Natural killer cell treated with Interleukin-12 subunit alpha and Interleukin-12 subunit beta and Interleukin-15 and Interleukin-18, amount 100 ng/mL, for 72 hours (primary cell): ENCODE measurements around the gene RPL36. TPM values are rescaled to one million over a fixed set of nuclear protein-coding genes. Genes with fewer than 3 reads are reported as not detected.
A peak's percentile ranks its signal among the peaks of the same experiment; 100 is the strongest.

Experiments
- ATAC-seq, 2 donors: fragments of 150-1000 bp; cut with Tn5 transposase in 1 of 2; sonication (Bioruptor Pico), chemical (Tn5 transposase) in 1 of 2; 2 replicates each; pipeline ENCODE4 v1.10.0; 2021
- DNase-seq: peaks from one replicate; pipeline ENCODE4 v3.0.0; 2022; ENCODE audit warnings: low spot score
- H3K27ac Mint-ChIP-seq, 2 donors: 1 replicate in 1 of 2; 2 replicates in 1 of 2; pipeline ENCODE4 v1.8.0; 2022; ENCODE audit warnings: mixed read lengths in 2 of 2, mild to moderate bottlenecking in 1 of 2, moderate library complexity in 1 of 2
- H3K27me3 Mint-ChIP-seq, 2 donors: 1 replicate in 1 of 2; 2 replicates in 1 of 2; pipeline ENCODE4 v1.8.0; 2022; ENCODE audit warnings: mixed read lengths in 2 of 2
- H3K36me3 Mint-ChIP-seq: one replicate; pipeline ENCODE4 v1.8.0; 2022; ENCODE audit warnings: mixed read lengths
- H3K4me1 Mint-ChIP-seq, 2 donors: 1 replicate in 1 of 2; 2 replicates in 1 of 2; pipeline ENCODE4 v1.8.0; 2022; ENCODE audit warnings: low read depth in 2 of 2, mixed read lengths in 2 of 2, mild to moderate bottlenecking in 1 of 2
- H3K4me3 Mint-ChIP-seq: one replicate; pipeline ENCODE4 v1.8.0; 2022; ENCODE audit warnings: mixed read lengths
- H3K9me3 Mint-ChIP-seq: 2 replicates; pipeline ENCODE4 v1.8.0; 2022; ENCODE audit warnings: mixed read lengths
- total RNA-seq, 2 donors: library from RNA; stranded (reverse); gene quantifications; one replicate each; pipeline ENCODE4 v1.2.3, GENCODE V29; 2022

RPL36 gene
- total RNA-seq, 2 donors from 2014 or later: 645 to 764 TPM

DNA sequence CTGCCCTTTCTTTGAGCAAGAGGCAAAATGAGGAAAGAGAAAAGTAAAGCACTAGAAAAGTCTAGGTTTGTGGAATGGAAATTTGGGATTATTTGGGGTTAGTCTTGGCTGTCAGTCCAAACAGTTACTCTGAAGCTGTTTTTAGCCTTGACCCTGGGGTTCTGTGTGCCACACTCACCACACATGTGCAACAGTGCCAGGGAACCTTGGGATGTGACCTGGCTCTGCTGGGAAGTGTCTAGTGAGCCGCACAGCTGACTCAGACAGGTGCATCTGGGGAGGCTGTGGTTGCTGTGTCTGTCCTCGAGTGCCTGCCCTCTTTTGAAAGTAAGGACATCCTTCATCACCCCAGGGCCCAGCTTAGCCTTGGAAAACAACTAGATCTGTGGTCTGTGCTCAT is 25.6 kb upstream of the RPL36 start:
- Mint-ChIP-seq H3K9me3 (no peaks in the 10 kb centered on the region), H3K4me3 (no peak overlapping the region), H3K4me1 (peaks cover 0 to 6% of the 10 kb centered on the region in 2 donors), H3K36me3 (peaks cover 5% of the 10 kb centered on the region), H3K27ac (no peak overlapping the region), H3K27me3 (no peaks in the 10 kb centered on the region)
- ATAC-seq (no peak), DNase-seq (peak; percentile 6)

DNA sequence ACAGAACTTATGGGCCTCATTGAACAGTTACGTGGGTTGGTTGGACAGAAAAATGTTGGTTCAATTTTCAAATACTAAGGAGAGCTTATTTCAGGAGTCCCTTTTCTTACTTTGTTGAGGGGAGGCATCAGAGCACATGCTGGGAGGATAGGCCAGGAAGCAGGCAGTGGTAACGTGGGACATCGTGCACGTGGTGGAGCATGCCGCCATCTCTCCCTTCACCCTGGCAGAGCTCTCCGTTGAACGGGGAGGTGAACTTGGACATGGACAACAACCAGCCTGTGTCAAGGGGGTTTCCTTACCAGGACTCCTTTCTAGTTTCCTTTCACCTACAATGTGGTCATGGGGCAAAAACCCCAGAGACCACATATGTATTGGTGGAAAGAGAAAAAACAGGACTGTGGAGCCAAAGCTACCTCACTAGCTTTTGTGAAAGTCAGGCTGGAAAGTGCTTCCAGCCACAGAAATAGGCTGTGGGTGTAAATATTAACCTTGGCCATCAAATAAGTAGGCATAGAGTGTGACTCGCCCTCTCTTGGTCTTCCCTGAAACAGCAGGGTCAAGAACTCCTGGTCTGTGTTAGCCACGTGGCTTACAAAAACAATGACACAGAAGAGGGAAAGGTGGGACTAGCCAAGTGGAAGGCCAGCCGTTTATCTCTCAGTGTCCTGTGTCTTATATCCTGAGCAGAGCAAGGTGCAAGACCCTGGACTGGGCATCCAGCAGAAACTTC is 24.1 kb upstream of the RPL36 start:
- Mint-ChIP-seq H3K27me3 (no peaks in the 10 kb centered on the region), H3K4me1 (peaks cover 0 to 6% of the 10 kb centered on the region in 2 donors), H3K36me3 (peaks cover 5% of the 10 kb centered on the region), H3K4me3 (no peak overlapping the region), H3K27ac (peak overlapping the region in 1 of 2 donors; percentile 43), H3K9me3 (no peaks in the 10 kb centered on the region)
- no peak for ATAC-seq
- no peak for DNase-seq

DNA sequence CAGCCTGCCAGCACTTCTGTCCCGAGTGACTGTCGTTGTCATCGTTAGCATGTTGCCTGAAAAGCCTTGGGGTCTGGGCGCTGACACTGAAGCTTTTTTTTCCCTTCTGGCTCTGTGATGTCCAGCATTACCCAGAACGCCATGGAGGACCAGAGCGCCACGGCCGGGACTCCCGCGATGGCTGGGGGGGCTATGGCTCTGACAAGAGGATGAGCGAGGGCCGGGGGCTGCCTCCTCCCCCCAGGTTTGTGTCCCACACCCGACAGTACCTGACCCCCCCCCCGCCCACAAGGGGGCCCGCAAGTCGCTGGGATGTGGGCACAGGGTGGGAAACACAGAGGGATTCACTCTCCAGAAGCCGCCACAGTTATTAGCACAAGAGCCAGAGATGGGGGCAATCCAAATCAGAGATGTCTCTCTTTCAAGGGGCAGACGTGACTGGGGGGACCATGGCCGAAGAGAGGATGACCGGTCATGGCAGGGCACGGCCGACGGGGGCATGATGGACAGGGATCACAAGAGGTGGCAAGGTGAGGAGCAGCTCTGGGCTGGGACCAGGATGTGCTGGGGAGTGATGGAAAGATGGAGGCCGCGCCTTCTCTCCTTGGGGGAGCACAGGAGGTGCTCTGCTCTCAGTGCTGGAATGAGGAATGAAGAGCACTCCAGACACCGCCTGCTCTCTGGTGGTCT is 23.0 kb upstream of the RPL36 start:
- no peak for DNase-seq
- Mint-ChIP-seq H3K4me3 (no peak overlapping the region), H3K4me1 (peaks cover 0 to 6% of the 10 kb centered on the region in 2 donors), H3K36me3 (peaks cover 5% of the 10 kb centered on the region), H3K27ac (no peak overlapping the region), H3K9me3 (no peaks in the 10 kb centered on the region), H3K27me3 (no peaks in the 10 kb centered on the region)
- ATAC-seq: no peak

DNA sequence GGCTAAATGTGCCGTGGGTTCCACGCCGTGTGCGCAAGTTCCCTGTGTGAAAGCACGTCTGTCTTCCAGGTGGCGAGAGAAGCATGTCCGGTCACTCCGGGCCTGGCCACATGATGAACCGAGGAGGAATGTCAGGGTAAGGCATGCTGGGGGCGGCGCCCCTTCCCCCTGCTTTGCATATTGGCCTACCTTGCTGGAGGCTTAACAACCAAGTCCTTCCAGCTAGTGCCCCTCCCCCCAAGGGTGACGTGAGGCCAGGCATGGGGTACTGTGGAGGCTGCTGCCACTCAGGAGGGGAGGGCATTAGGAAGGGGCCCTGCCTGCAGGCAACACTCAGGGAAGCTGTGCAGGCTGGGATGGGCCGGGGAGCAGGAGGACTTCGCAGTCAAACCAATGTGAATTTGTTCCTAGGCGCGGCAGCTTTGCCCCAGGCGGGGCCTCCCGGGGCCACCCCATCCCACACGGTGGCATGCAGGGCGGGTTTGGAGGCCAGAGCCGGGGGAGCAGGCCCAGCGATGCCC is 22.3 kb upstream of the RPL36 start:
- no peak overlapping the region for H3K4me3 Mint-ChIP-seq
- peaks cover 5% of the 10 kb centered on the region for H3K36me3 Mint-ChIP-seq
- H3K4me1 Mint-ChIP-seq: peaks cover 0 to 6% of the 10 kb centered on the region in 2 donors
- no peaks in the 10 kb centered on the region for H3K27me3 Mint-ChIP-seq
- H3K9me3 Mint-ChIP-seq: no peaks in the 10 kb centered on the region
- ATAC-seq (no peak), DNase-seq (no peak)
- H3K27ac Mint-ChIP-seq: no peak overlapping the region

DNA sequence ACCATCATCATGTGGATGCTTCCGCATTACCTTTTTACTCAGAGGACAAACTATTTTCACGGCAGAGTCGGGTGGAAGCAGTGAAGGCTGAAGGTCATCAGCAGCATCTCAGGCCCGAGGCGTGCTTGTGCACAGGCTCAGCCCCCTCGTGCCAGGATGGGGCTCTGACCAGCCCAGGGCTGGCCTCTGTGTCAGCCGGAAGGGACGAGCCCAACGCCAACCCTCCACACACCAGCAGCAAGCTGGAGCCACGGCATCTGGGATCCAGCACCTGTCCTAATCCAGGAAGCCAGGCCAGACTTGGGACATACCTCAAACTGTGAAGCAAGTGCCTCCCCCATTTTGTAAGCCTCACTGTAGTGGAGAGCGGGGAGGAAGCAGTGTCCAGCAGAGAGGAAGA is 20.9 kb upstream of the RPL36 start:
- ATAC-seq (no peak), DNase-seq (no peak)
- peaks cover 5% of the 10 kb centered on the region for H3K36me3 Mint-ChIP-seq
- no peaks in the 10 kb centered on the region for H3K27me3 Mint-ChIP-seq
- peaks cover 0 to 6% of the 10 kb centered on the region in 2 donors for H3K4me1 Mint-ChIP-seq
- no peak overlapping the region for H3K4me3 Mint-ChIP-seq
- H3K27ac Mint-ChIP-seq: no peak overlapping the region
- H3K9me3 Mint-ChIP-seq: no peaks in the 10 kb centered on the region

DNA sequence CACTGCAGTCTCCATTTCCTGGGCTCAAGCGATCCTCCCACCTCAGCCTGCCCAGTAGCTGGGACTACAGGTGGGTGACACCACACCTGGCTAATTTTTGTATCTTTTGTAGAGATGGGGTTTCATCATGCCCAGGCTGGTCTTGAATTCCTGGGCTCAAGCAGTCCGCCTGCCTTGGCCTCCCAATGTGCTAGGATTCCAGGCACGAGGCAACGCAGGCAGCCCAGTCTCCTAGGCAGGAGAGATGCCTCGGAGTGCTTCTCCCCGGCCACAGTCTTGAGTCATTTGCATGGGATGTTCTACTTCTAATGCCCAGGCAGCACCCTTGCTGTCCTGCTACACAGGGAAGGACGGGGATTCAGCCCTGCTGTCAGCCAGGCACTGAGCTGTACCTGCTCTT is 18.5 kb upstream of the RPL36 start:
- H3K4me1 Mint-ChIP-seq: peaks cover 0 to 3% of the 10 kb centered on the region in 2 donors

DNA sequence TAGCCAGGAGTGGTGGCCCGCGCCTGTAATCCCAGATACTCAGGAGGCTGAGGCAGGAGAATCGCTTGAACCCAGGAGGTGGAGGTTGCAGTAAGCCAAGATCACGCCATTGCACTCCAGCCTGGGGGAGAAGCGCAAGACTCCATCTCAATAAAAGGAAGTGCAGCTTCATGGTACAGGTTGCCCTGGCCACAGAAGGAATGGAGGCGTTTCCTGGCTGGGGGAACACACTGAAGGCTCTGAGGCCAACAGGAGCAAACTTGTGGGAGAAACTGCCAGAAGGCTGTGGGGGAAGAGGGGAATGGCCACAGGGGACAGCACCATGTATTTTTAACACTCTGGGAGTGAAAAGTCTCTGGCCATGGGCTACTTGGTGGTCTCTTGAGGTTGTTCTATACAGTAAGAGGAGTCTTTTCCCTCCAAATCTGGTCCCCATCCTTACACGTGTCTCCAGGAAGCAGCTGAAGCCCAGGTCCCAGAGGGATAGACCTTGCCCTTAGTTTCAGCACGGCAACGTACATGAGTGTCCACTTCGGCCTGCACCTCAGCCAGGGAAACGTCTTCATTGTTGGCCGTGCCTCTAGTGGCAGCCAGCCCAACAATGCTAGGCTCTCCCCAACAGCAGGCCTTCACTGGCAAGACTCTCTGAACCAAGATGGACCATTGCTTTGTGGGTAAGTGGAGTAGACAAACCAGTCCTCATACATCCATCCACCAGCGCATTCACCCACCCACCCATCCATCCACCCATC is 17.2 kb upstream of the RPL36 start:
- ATAC-seq: no peak
- no peaks in the 10 kb centered on the region for H3K9me3 Mint-ChIP-seq
- no peaks in the 10 kb centered on the region for H3K36me3 Mint-ChIP-seq
- DNase-seq: no peak
- no peaks in the 10 kb centered on the region for H3K27me3 Mint-ChIP-seq
- H3K4me3 Mint-ChIP-seq: no peak overlapping the region
- H3K4me1 Mint-ChIP-seq: peaks cover 0 to 3% of the 10 kb centered on the region in 2 donors
- no peak overlapping the region for H3K27ac Mint-ChIP-seq

More for the DNA sequence above, 18.5 kb upstream of the RPL36 start:
- ATAC-seq: no peak
- Mint-ChIP-seq H3K9me3 (no peaks in the 10 kb centered on the region), H3K27me3 (no peaks in the 10 kb centered on the region), H3K27ac (no peak overlapping the region), H3K4me3 (no peak overlapping the region), H3K36me3 (no peaks in the 10 kb centered on the region)
- no peak for DNase-seq

DNA sequence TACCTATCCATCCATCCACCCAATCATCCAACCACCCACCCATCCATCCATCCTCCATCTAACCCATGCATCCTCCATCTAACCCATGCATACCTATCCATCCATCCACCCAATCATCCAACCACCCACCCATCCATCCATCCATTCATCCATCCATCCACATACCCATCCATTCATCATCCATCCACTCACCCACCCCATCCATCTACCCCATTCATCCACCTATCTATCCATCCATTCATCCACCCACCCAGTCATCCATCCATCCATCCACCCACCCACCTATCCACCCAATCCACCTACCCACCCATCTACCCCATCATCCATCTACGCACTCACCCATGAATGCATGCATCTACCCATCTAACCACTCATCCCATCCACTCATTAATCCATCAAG is 16.3 kb upstream of the RPL36 start:
- peaks cover 0 to 3% of the 10 kb centered on the region in 2 donors for H3K4me1 Mint-ChIP-seq
- H3K36me3 Mint-ChIP-seq: no peaks in the 10 kb centered on the region
- ATAC-seq (no peak), DNase-seq (no peak)
- no peak overlapping the region for H3K27ac Mint-ChIP-seq
- H3K4me3 Mint-ChIP-seq: no peak overlapping the region
- no peaks in the 10 kb centered on the region for H3K27me3 Mint-ChIP-seq
- no peaks in the 10 kb centered on the region for H3K9me3 Mint-ChIP-seq

DNA sequence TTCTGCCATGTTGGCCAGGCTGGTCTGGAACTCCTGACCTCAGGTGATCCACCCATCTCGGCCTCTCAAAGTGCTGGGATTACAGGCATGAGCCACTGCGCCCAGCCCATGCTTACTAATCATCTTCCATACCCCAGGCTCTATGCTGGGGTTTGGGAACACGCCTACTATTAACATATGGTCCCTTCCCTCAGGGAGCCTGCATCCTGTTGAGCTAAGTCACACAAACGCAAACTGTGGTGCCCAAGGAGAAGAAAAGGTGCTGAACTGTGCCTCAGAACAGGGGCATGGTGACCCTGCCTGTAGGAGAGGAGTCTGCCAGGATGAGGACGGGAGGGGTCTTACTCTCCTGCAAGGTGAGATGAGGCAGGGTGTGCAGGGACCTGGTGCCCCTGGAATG is 15.4 kb upstream of the RPL36 start:
- Mint-ChIP-seq H3K36me3 (no peaks in the 10 kb centered on the region), H3K9me3 (no peaks in the 10 kb centered on the region), H3K4me3 (no peak overlapping the region), H3K27ac (no peak overlapping the region), H3K4me1 (peaks cover 5 to 7% of the 10 kb centered on the region in 2 donors), H3K27me3 (no peaks in the 10 kb centered on the region)
- DNase-seq: no peak
- ATAC-seq: no peak

DNA sequence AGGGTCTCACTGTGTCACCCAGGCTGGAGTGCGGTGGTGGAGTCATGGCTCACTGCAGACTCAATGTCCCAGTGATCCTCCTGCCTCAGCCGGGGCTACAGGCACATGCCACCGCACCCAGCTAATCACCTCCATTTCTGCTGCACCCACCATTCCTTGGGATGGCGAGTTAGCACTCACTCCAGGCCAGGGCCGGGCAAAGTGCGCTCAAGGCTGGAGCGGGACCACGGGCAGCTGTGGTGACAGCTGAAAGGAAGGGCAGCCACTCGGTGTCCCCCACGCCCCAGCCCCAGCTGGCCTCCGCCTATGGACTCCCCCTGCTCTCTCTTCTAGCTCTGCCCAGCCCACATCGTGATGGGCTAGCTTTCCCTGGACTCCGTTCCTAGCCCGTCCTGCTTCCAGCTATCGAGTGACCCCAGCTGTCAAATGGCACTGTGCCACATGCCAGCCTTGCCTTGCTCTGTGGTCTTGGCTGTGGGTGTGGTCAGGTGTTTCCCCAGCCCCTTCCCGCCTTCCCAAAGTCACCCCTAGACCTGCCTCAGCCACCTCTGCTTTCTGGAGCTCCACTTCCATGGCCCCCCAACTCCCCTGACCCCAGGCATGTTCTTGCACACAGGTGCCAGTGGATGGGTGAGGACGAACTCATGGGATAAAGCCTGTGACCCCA is 13.9 kb upstream of the RPL36 start:
- Mint-ChIP-seq H3K27ac (no peak overlapping the region), H3K4me1 (peaks cover 11 to 14% of the 10 kb centered on the region in 2 donors), H3K27me3 (no peaks in the 10 kb centered on the region), H3K4me3 (no peak overlapping the region), H3K9me3 (no peaks in the 10 kb centered on the region), H3K36me3 (no peaks in the 10 kb centered on the region)
- ATAC-seq (no peak), DNase-seq (no peak)

DNA sequence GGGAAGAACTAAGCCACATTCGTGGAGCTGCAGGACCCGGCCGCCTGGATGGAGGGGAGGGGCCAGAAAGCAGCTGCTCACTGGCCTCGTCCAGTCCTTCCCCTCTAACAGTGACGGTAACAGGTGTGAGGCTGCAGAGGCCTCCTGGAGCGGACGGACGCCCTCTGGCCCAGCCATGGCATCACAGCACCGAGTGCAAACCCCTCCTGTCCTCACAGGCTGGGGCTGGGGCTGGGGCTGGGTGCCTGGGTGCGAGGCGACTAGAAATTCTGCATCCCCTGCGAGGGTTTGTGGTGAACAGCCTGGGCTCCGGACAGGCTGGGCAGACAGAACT is 13.4 kb upstream of the RPL36 start:
- Mint-ChIP-seq H3K27me3 (no peaks in the 10 kb centered on the region), H3K4me1 (peaks cover 16 to 19% of the 10 kb centered on the region in 2 donors), H3K9me3 (no peaks in the 10 kb centered on the region), H3K36me3 (no peaks in the 10 kb centered on the region), H3K27ac (no peak overlapping the region), H3K4me3 (no peak overlapping the region)
- ATAC-seq: no peak
- no peak for DNase-seq

DNA sequence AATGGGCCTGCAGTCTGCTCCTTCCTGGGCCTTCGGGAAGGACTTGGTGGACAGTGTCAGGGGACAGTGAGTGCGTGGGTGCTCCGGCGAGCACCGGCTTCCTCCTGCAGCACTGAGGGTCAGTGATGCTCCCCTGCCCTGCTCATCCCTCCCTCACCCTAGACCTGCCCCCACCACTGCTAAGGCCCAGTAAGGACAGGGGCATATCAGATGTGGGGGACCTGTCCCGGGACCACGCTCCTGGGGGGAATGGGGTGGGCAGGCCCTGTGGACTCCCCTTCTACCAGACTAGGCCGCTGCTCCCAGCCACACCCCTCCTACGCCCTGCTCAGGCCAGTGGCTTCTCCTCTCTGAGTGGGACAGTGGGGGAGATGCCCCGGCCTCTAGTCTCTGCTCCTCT is 13.0 kb upstream of the RPL36 start:
- DNase-seq: no peak
- H3K9me3 Mint-ChIP-seq: no peaks in the 10 kb centered on the region
- H3K4me3 Mint-ChIP-seq: no peak overlapping the region
- H3K27me3 Mint-ChIP-seq: no peaks in the 10 kb centered on the region
- H3K27ac Mint-ChIP-seq: no peak overlapping the region
- no peak for ATAC-seq
- peaks cover 18 to 20% of the 10 kb centered on the region in 2 donors for H3K4me1 Mint-ChIP-seq
- H3K36me3 Mint-ChIP-seq: no peaks in the 10 kb centered on the region

DNA sequence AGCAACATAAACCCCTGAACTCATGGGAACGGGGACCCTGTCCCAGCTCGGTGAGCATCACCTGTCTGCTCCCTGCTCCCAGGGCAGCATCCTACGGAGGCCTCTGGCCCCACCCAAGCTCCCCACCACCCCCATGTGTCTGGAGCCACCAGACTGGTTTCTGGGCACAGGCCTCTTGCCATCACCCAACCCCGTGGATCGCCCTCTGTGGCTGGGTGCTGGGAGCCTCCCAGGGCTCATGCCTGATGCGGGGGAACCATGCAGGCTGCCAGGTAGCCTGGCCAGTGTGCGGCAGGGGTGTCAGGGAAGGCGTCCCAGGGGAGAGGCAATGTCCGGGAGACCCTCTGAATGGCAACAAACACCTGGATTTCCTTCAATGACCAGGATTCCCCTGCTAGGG is 12.5 kb upstream of the RPL36 start:
- Mint-ChIP-seq H3K36me3 (no peaks in the 10 kb centered on the region), H3K4me3 (no peak overlapping the region), H3K4me1 (peaks cover 18 to 20% of the 10 kb centered on the region in 2 donors), H3K27ac (no peak overlapping the region), H3K27me3 (no peaks in the 10 kb centered on the region), H3K9me3 (no peaks in the 10 kb centered on the region)
- DNase-seq (no peak), ATAC-seq (no peak)
